HG03378 (cell line): ENCODE results near the gene DHRS9.
A peak's percentile ranks its signal among the peaks of the same experiment; 100 is the strongest.
"Not testable (repeated sequence)": the region's sequence is repeated elsewhere in the genome, so short reads cannot be mapped to it uniquely, and the experiment has no call there.

Experiments
- ATAC-seq: cut with Tn5 transposase; IDR thresholded peaks from one replicate; pipeline ENCODE4 v1.9.1; 2021; ENCODE audit warnings: mild to moderate bottlenecking, moderate library complexity; ENCODE audit not compliant: unreplicated experiment

The DHRS9 gene

GRCh38 chr2:169131587-169132512 is 62.5 kb downstream of the DHRS9 start:
- peak; percentile 90 for ATAC-seq

DNA sequence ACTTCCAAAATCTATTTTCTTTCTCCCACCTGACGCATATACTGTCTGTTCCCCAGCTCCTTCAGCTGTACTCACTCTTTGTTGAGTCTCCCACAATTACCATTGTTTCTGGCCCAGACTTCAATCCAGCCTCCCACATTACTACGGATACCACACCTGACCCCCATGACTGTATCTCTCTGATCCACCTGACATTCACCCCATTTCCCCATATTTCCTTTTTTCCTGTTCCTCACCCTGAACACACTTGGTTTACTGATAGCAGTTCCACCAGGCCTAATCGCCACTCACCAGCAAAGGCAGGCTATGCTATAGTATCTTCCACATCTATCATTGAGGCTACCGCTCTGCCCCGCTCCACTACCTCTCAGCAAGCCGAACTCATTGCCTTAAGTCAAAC is 64.9 kb downstream of the DHRS9 start:
- not testable (repeated sequence) for ATAC-seq

DNA sequence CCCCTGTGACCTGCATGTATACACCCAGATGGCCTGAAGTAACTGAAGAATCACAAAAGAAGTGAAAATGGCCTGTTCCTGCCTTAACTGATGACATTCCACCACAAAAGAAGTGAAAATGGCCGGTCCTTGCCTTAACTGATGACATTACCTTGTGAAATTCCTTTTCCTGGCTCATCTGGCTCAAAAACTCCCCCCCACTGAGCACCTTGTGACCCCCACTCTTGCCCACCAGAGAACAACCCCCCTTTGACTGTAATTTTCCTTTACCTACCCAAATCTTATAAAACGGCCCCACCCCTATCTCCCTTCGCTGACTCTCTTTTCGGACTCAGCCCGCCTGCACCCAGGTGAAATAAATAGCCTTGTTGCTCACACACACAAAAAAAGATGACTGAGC is 67.1 kb downstream of the DHRS9 start:
- not testable (repeated sequence) for ATAC-seq

DNA sequence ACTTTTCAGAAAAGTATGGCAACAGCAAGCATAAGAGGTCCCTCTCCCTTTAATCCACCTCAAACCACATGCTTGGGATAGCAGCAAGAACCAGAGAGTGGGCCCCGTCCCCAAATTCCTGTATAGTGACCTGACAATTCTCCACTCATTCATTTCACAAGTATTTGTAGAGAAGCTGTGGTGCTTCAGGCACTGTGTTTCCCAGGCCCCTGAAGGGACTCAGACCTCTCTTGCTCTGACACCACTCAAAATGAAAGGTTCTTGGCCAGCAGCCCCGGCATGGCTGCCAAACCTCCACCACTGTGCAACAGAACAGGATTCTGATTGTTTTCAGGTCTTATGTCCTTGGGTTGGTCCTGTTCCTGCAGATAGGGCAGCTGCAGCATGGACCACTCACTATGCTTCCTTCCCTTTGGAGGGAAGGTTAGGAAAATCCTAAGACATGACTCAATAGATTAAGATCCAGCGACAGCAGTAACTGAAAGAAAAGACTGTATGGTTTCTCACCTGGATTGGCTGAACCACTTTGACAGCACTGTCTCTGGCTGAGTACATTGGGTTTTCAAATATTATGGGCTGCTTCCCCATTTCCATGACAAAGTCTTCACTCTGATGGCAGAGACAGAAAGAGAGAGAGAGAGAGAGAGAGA is 67.6 kb downstream of the DHRS9 start:
- no peak for ATAC-seq

DNA sequence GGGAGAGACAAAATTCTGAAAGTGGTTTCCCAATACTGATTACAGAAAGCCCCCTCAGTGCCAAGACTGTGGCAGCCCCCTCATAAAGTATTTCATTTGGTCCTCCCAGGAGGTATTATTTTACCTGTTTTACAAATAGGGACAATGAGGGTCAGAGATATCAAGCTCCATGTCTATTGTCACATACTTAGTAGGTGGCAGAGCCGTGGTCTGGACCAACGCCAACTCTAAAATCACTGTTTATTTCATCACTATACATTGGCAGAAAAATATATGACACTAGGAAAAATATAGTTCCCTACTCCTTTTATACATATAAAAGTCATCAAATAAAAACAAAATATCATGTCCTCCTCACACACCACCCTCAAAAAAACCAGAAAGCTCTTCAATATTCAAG is 68.6 kb downstream of the DHRS9 start:
- ATAC-seq, result no peak

- no peak for ATAC-seq
Observed at GRCh38 chr2:169139145-169139544, 69.8 kb downstream of the DHRS9 start.

- ATAC-seq, result no peak
Observed at GRCh38 chr2:169139993-169140767, 70.8 kb downstream of the DHRS9 start.

DNA sequence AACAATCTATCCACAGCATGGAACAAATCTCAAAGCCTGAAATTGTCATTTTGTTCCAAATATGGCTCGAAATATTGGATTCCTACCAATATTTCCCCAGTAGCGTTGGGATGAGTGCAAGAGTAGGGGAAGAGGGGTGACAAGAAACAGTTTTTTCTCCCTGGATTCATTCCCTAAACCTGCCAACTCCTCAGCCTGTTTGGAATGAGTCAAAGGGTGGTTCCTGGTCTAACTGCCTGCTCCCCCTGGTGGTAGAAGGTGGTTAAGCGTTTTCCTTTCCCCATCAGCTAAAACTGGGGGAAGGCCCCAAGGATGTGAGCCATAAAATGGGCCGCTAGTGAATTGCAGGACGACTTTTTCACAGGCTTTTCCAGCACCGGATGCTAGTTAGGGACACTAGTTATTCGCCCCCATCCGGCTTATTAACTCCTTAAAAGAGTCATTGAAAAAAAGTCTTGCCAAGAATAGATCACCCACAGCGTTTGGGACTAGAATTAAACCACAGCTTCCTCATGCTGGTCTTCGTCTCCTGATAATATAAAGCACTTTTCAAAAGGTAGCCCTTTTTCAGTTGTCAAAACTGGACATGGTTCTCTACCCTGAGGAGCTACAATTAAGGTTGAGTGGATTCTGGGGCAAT is 72.5 kb downstream of the DHRS9 start:
- ATAC-seq, result peak; percentile 50

GRCh38 chr2:169143998-169144397 is 74.6 kb downstream of the DHRS9 start:
- no peak for ATAC-seq
